ENCODE results near the gene EIF4G1. TPM values are rescaled to one million over a fixed set of nuclear protein-coding genes. Genes with fewer than 3 reads are reported as not detected.

EIF4G1 gene
- total RNA-seq, 1 experiment from 2014 or later = 532 TPM

- Histone ChIP-seq H4K91ac (ENCODE audit: insufficient read length, low read depth, low read length) (no peak overlapping the region), H3K23me2 (ENCODE audit: insufficient read length, low read depth, low read length, poor library complexity, severe bottlenecking) (peaks cover 9% of the 10 kb centered on the region), H3K23ac (ENCODE audit: insufficient read length, low read depth, low read length) (no peak overlapping the region), H3K9me3 (ENCODE audit: control insufficient read depth, low read depth, low read length) (no peaks in the 10 kb centered on the region), H4K5ac (ENCODE audit: insufficient read length, low read depth, low read length) (no peak overlapping the region), H2BK5ac (ENCODE audit: insufficient read length, low read length) (no peak overlapping the region), H2BK20ac (ENCODE audit: low read depth, low read length, poor library complexity, severe bottlenecking) (no peak overlapping the region), H3T11ph (ENCODE audit: low read length) (no peak overlapping the region), H3K14ac (ENCODE audit: insufficient read depth, low read length) (no peak overlapping the region), H4K20me1 (ENCODE audit: control insufficient read depth, insufficient read depth, insufficient read length) (peaks cover 2% of the 10 kb centered on the region), H3K4me1 (ENCODE audit: insufficient read depth, low read length) (peaks cover 9% of the 10 kb centered on the region; the same call in 1 of the 2 replicates), H2BK12ac (ENCODE audit: insufficient read length, low read depth, low read length) (no peak overlapping the region), H3K79me2 (ENCODE audit: insufficient read depth, low read length) (no peaks in the 10 kb centered on the region), H3K27me3 (ENCODE audit: insufficient read depth, low read length) (peaks cover 33% of the 10 kb centered on the region), H3K9ac (ENCODE audit: extremely low read depth, insufficient read length, low read length) (no peak overlapping the region), H3K79me1 (ENCODE audit: insufficient read depth, low read depth, low read length, poor library complexity, severe bottlenecking) (no peaks in the 10 kb centered on the region), H2BK120ac (ENCODE audit: low read depth, low read length, poor library complexity, severe bottlenecking) (no peak overlapping the region), H2AK5ac (ENCODE audit: insufficient read length, low read length) (no peak overlapping the region), H3K4me2 (ENCODE audit: insufficient read depth, insufficient read length, low read length) (peak overlapping the region; percentile 80), H2BK15ac (ENCODE audit: low read depth, low read length) (no peak overlapping the region), H3K4ac (ENCODE audit: low read depth, low read length) (no peak overlapping the region), H4K8ac (replicated peaks; ENCODE audit: insufficient read length, low read depth, low read length) (no peak overlapping the region), H2AFZ (ENCODE audit: low read length) (no peak overlapping the region), H3K56ac (ENCODE audit: insufficient read length, low read depth, low read length) (no peak overlapping the region), H3K27ac (ENCODE audit: insufficient read length, low read depth, low read length) (no peak overlapping the region), H3K18ac (ENCODE audit: insufficient read length, low read depth, low read length) (no peak overlapping the region)
- Mint-ChIP-seq H3K4me3 (peak overlapping the region in 1 of 2 experiments; percentile 29; a peak in 2 of 5 replicates), H3K9me3 (peaks cover 0 to 3% of the 10 kb centered on the region in 2 experiments; a peak in 3 of 5 replicates), H3K27me3 (ENCODE audit: low read depth) (peaks cover 91% of the 10 kb centered on the region), H3K27ac (no peak overlapping the region), H3K4me1 (peaks cover 38 to 39% of the 10 kb centered on the region in 2 experiments), H3K36me3 (ENCODE audit: insufficient read depth in 1 of 3, low read depth in 3 of 3) (no peaks in the 10 kb centered on the region)
- no peak for TF ChIP-seq CTCF (conservative IDR thresholded peaks at IDR 0.05)
- peak; percentile 71 for DNase-seq
- no CpG with 5 or more reads among the region's 62 CpGs for WGBS (ENCODE audit: extremely low coverage, insufficient read length, low lambda C conversion rate)
Measured at GRCh38 chr3:184380185-184380626, 65.8 kb downstream of the EIF4G1 start.
